SK-N-SH treated with all-trans-retinoic acid at 6 μM for 48 hours (cell line): ENCODE results near the gene TCEA2.

Experiments used
- ATAC-seq: fragments of 200-7000 bp; cut with Tn5 transposase; 3 replicates; pipeline ENCODE4 v1.9.1; 2020; ENCODE audit warnings: mild to moderate bottlenecking, moderate library complexity
- ARNTL ChIP-seq: fragments of 450-650 bp; formaldehyde crosslinking; IDR thresholded peaks from 2 replicates; pipeline ENCODE4 v1.5.0; 2020; ENCODE audit warnings: low read depth, mild to moderate bottlenecking, moderate library complexity, borderline replicate concordance
- BACH2 ChIP-seq: fragments of 250-450 bp; sonication (Bioruptor Pico); IDR thresholded peaks from 2 replicates; pipeline ENCODE4 v1.9.0; 2021; ENCODE audit warnings: mild to moderate bottlenecking, borderline replicate concordance
- CREB5 ChIP-seq: fragments of 250-450 bp; sonication (Bioruptor Pico); IDR thresholded peaks from 2 replicates; pipeline ENCODE4 v1.5.1; 2020; ENCODE audit warnings: low read depth, mild to moderate bottlenecking, moderate library complexity
- CSDC2 ChIP-seq: fragments of 250-450 bp; sonication (Bioruptor Pico); IDR thresholded peaks from 2 replicates; pipeline ENCODE4 v1.5.0; 2020; ENCODE audit warnings: mild to moderate bottlenecking, moderate library complexity
- ESRRG ChIP-seq: fragments of 250-450 bp; sonication (Bioruptor Pico); IDR thresholded peaks from 2 replicates; pipeline ENCODE4 v1.6.1; 2021; ENCODE audit warnings: mild to moderate bottlenecking
- GLIS3 ChIP-seq: fragments of 250-450 bp; sonication (Bioruptor Pico); IDR thresholded peaks from 2 replicates; pipeline ENCODE4 v1.5.0; 2020; ENCODE audit warnings: mild to moderate bottlenecking, moderate library complexity
- ISL1 ChIP-seq: fragments of 250-450 bp; sonication (Bioruptor Pico); IDR thresholded peaks from 2 replicates; pipeline ENCODE4 v2.1.2; 2022; ENCODE audit warnings: mild to moderate bottlenecking, moderate library complexity
- OSR1 ChIP-seq: fragments of 250-450 bp; sonication (Bioruptor Pico); IDR thresholded peaks from 2 replicates; pipeline ENCODE4 v1.8.0; 2022; ENCODE audit warnings: moderate library complexity, mild to moderate bottlenecking, inconsistent platforms
- POU6F1 ChIP-seq: fragments of 250-450 bp; sonication (Bioruptor Pico); IDR thresholded peaks from 2 replicates; pipeline ENCODE4 v1.8.0; 2021; ENCODE audit warnings: low read depth, mild to moderate bottlenecking, moderate library complexity, borderline replicate concordance
- RARB ChIP-seq: fragments of 250-450 bp; sonication (Bioruptor Pico); IDR thresholded peaks from 2 replicates; pipeline ENCODE4 v1.8.0; 2021; ENCODE audit warnings: mild to moderate bottlenecking, moderate library complexity
- TCF4 ChIP-seq: fragments of 250-450 bp; sonication (Bioruptor Pico); IDR thresholded peaks from 2 replicates; pipeline ENCODE4 v1.8.0; 2021; ENCODE audit warnings: mild to moderate bottlenecking, moderate library complexity, borderline replicate concordance
- TOX ChIP-seq: fragments of 250-450 bp; sonication (Bioruptor Pico); IDR thresholded peaks from 2 replicates; pipeline ENCODE4 v1.8.0; 2021; ENCODE audit warnings: mild to moderate bottlenecking, moderate library complexity, borderline replicate concordance
- TSHZ2 ChIP-seq: fragments of 250-450 bp; sonication (Bioruptor Pico); IDR thresholded peaks from 2 replicates; pipeline ENCODE4 v1.5.0; 2020; ENCODE audit warnings: mild to moderate bottlenecking, moderate library complexity
- ZC3H10 ChIP-seq: fragments of 250-450 bp; sonication (Bioruptor Pico); IDR thresholded peaks from 2 replicates; pipeline ENCODE4 v1.5.1; 2021; ENCODE audit warnings: mild to moderate bottlenecking, moderate library complexity
- ZFP30 ChIP-seq: fragments of 450-650 bp; formaldehyde crosslinking; IDR thresholded peaks from 2 replicates; pipeline ENCODE4 v1.5.0; 2022; ENCODE audit warnings: mild to moderate bottlenecking, moderate library complexity

The TCEA2 gene

GRCh38 chr20:64107736-64108457 lies 44.9 kb downstream of the TCEA2 start:
- TF ChIP-seq ESRRG (CRISPR knock-in tag) (no peak), POU6F1 (no peak), TOX (CRISPR knock-in tag) (no peak), OSR1 (CRISPR knock-in tag) (no peak), TSHZ2 (CRISPR knock-in tag) (no peak), CREB5 (CRISPR knock-in tag) (no peak), ZC3H10 (CRISPR knock-in tag) (no peak), ISL1 (CRISPR knock-in tag) (no peak), ZFP30 (CRISPR knock-in tag) (no peak), ARNTL (CRISPR knock-in tag) (no peak)

GRCh38 chr20:64108731-64109681 lies 46.0 kb downstream of the TCEA2 start:
- no peak for ATAC-seq
- TF ChIP-seq BACH2 (no peak), TCF4 (CRISPR knock-in tag) (no peak), OSR1 (CRISPR knock-in tag) (no peak), POU6F1 (no peak)

More at GRCh38 chr20:64107736-64108457, 44.9 kb downstream of the TCEA2 start:
- ATAC-seq, result no peak

- no peak for ATAC-seq
- no peak for TF ChIP-seq TCF4 (CRISPR knock-in tag)
- TF ChIP-seq POU6F1, result no peak
- TF ChIP-seq BACH2, result no peak
- no peak for TF ChIP-seq TOX (CRISPR knock-in tag)
- TF ChIP-seq CSDC2 (CRISPR knock-in tag), result no peak
- no peak for TF ChIP-seq RARB
- TF ChIP-seq, all 23 proteins: peak for 0
These were observed 46.9 kb downstream of the TCEA2 start for GRCh38 chr20:64109831-64110391.

GRCh38 chr20:64110411-64111068 lies 47.5 kb downstream of the TCEA2 start:
- no peak for ATAC-seq
- no peak for TF ChIP-seq GLIS3 (CRISPR knock-in tag)
